Activated CD4-positive, alpha-beta T cell treated with anti-CD3 and anti-CD28 coated beads for 36 hours (primary cell): ENCODE measurements around the gene RPH3AL. TPM values are rescaled to one million over a fixed set of nuclear protein-coding genes. Genes with fewer than 3 reads are reported as not detected.
"Not testable (repeated sequence)": the region's sequence is repeated elsewhere in the genome, so short reads cannot be mapped to it uniquely, and the experiment has no call there.

ENCODE experiments used
- ATAC-seq: fragments of 200-7000 bp; cut with Tn5 transposase; one replicate; pipeline ENCODE4 v1.10.0; 2021; ENCODE audit warnings: mild to moderate bottlenecking, moderate library complexity
- CTCF ChIA-PET: fragments of 350-600 bp; sonication (Branson Sonifier 250); formaldehyde crosslinking; loops from one replicate; lab custom pipeline; 2021; ENCODE audit warnings: antibody characterized with exemption; lab: Charles Lee
- POLR2A ChIA-PET: fragments of 350-600 bp; sonication (Branson Sonifier 250); formaldehyde crosslinking; loops from one replicate; lab custom pipeline; 2021; ENCODE audit warnings: antibody characterized with exemption, inconsistent platforms; lab: Charles Lee
- DNase-seq: peaks from one replicate; pipeline ENCODE4 v3.0.0-alpha.2; 2020
- H3K27ac Mint-ChIP-seq: one replicate; pipeline ENCODE4 v1.8.0; 2021; ENCODE audit warnings: mixed read lengths
- H3K27me3 Mint-ChIP-seq: one replicate; pipeline ENCODE4 v1.8.0; 2021; ENCODE audit warnings: mixed read lengths
- H3K36me3 Mint-ChIP-seq: one replicate; pipeline ENCODE4 v1.8.0; 2021; ENCODE audit warnings: low read depth, mixed read lengths
- H3K4me1 Mint-ChIP-seq: one replicate; pipeline ENCODE4 v1.8.0; 2021; ENCODE audit warnings: mixed read lengths
- H3K4me3 Mint-ChIP-seq: one replicate; pipeline ENCODE4 v1.8.0; 2021; ENCODE audit warnings: mild to moderate bottlenecking, moderate library complexity, mixed read lengths
- H3K9me3 Mint-ChIP-seq: one replicate; pipeline ENCODE4 v1.8.0; 2021; ENCODE audit warnings: low read depth, mixed read lengths
- intact Hi-C, 2 experiments: fragments of 100-400 bp; cut with DNase I in 1 of 2; cut with micrococcal nuclease in 1 of 2; formaldehyde crosslinking; loops; one replicate each; pipeline versions ENCODE4 v1.14.2 to v1.15.1; 2022 to 2024; cut with DNase I, micrococcal nuclease
- total RNA-seq, 2 experiments: library from RNA; stranded (reverse); gene quantifications; one replicate each; pipeline ENCODE4 v1.2.3, GENCODE V29; 2021

RPH3AL gene
- total RNA-seq, 2 experiments from 2014 or later = 1.4 to 2.0 TPM

- intact Hi-C loops = loop anchor here in 1 of 2 experiments (10.0 kb wide), 1 partner anchor 325 kb away; no protein-coding TSS in a partner anchor
- DNase-seq (peak; percentile 22), ATAC-seq (peak; percentile 49)
- Mint-ChIP-seq H3K36me3 (no peaks in the 10 kb centered on the region), H3K4me1 (peaks cover 3% of the 10 kb centered on the region), H3K9me3 (no peaks in the 10 kb centered on the region), H3K27ac (no peak overlapping the region), H3K27me3 (peaks cover 6% of the 10 kb centered on the region), H3K4me3 (no peak overlapping the region)
- CTCF ChIA-PET = no interaction called here
- POLR2A ChIA-PET = no interaction called here
Observed at GRCh38 chr17:379531-380465, 27.2 kb upstream of the RPH3AL start.

GRCh38 chr17:378068-378467 is 25.5 kb upstream of the RPH3AL start:
- no peaks in the 10 kb centered on the region for H3K9me3 Mint-ChIP-seq
- intact Hi-C loops = no loop called here
- no peak overlapping the region for H3K4me3 Mint-ChIP-seq
- H3K36me3 Mint-ChIP-seq = no peaks in the 10 kb centered on the region
- H3K27me3 Mint-ChIP-seq = no peaks in the 10 kb centered on the region
- POLR2A ChIA-PET = no interaction called here
- DNase-seq = no peak
- no peak overlapping the region for H3K27ac Mint-ChIP-seq
- CTCF ChIA-PET = no interaction called here
- ATAC-seq = no peak
- no peaks in the 10 kb centered on the region for H3K4me1 Mint-ChIP-seq

- Mint-ChIP-seq H3K27me3 (no peaks in the 10 kb centered on the region), H3K4me3 (no peak overlapping the region), H3K9me3 (no peaks in the 10 kb centered on the region), H3K36me3 (no peaks in the 10 kb centered on the region), H3K27ac (no peak overlapping the region), H3K4me1 (no peaks in the 10 kb centered on the region)
- DNase-seq = no peak
- ChIA-PET CTCF (interaction anchor here (0.7 kb wide), 1 partner anchor 225 kb away, joined by 4 read pairs; no protein-coding TSS in a partner anchor), POLR2A (no interaction called here)
- intact Hi-C loops = no loop called here
- no peak for ATAC-seq
Observed at GRCh38 chr17:376936-377863, 24.6 kb upstream of the RPH3AL start.

GRCh38 chr17:373613-374230 is 21.1 kb upstream of the RPH3AL start:
- no peak for ATAC-seq
- Mint-ChIP-seq H3K4me3 (no peak overlapping the region), H3K36me3 (peaks cover 3% of the 10 kb centered on the region), H3K27me3 (no peaks in the 10 kb centered on the region), H3K27ac (no peak overlapping the region), H3K4me1 (no peaks in the 10 kb centered on the region), H3K9me3 (no peaks in the 10 kb centered on the region)
- DNase-seq = no peak
- ChIA-PET POLR2A (no interaction called here), CTCF (interaction anchor here (0.9 kb wide), 1 partner anchor 122 kb away, joined by 3 read pairs; no protein-coding TSS in a partner anchor)
- intact Hi-C loops = no loop called here

- no peak overlapping the region for H3K27ac Mint-ChIP-seq
- ChIA-PET POLR2A (no interaction called here), CTCF (interaction anchor here (0.7 kb wide), 1 partner anchor 83 kb away, joined by 3 read pairs; no protein-coding TSS in a partner anchor)
Observed at GRCh38 chr17:372157-373152, 19.8 kb upstream of the RPH3AL start.

GRCh38 chr17:371583-371982 is 19.0 kb upstream of the RPH3AL start:
- intact Hi-C loops = no loop called here
- no peak overlapping the region for H3K4me3 Mint-ChIP-seq
- H3K36me3 Mint-ChIP-seq = peaks cover 3% of the 10 kb centered on the region
- H3K9me3 Mint-ChIP-seq = peaks cover 5% of the 10 kb centered on the region
- no peaks in the 10 kb centered on the region for H3K4me1 Mint-ChIP-seq
- ChIA-PET POLR2A (no interaction called here), CTCF (no interaction called here)
- no peak overlapping the region for H3K27ac Mint-ChIP-seq
- ATAC-seq (no peak), DNase-seq (no peak)
- H3K27me3 Mint-ChIP-seq = no peaks in the 10 kb centered on the region

More at GRCh38 chr17:372157-373152, 19.8 kb upstream of the RPH3AL start:
- H3K4me3 Mint-ChIP-seq = no peak overlapping the region
- H3K9me3 Mint-ChIP-seq = peaks cover 5% of the 10 kb centered on the region
- no peaks in the 10 kb centered on the region for H3K4me1 Mint-ChIP-seq
- peaks cover 3% of the 10 kb centered on the region for H3K36me3 Mint-ChIP-seq
- DNase-seq = no peak
- no peak for ATAC-seq
- no peaks in the 10 kb centered on the region for H3K27me3 Mint-ChIP-seq
- intact Hi-C loops = no loop called here

- H3K27ac Mint-ChIP-seq, H3K9me3 Mint-ChIP-seq, CTCF ChIA-PET, H3K27me3 Mint-ChIP-seq, H3K4me1 Mint-ChIP-seq, intact Hi-C loops, ATAC-seq, H3K4me3 Mint-ChIP-seq, H3K36me3 Mint-ChIP-seq, DNase-seq, POLR2A ChIA-PET: not testable (repeated sequence)
Observed at GRCh38 chr17:367656-368055, 15.0 kb upstream of the RPH3AL start.

GRCh38 chr17:366657-367615 is 14.3 kb upstream of the RPH3AL start:
- H3K4me3 Mint-ChIP-seq, ATAC-seq, H3K9me3 Mint-ChIP-seq, H3K4me1 Mint-ChIP-seq, H3K27me3 Mint-ChIP-seq, H3K36me3 Mint-ChIP-seq, intact Hi-C loops, H3K27ac Mint-ChIP-seq, POLR2A ChIA-PET, DNase-seq, CTCF ChIA-PET: not testable (repeated sequence)

GRCh38 chr17:364766-365165 is 12.2 kb upstream of the RPH3AL start:
- ChIA-PET CTCF (no interaction called here), POLR2A (interaction anchor here (0.6 kb wide), 1 partner anchor 101 kb away, joined by 3 read pairs; no protein-coding TSS in a partner anchor)
- no peak overlapping the region for H3K4me3 Mint-ChIP-seq
- H3K36me3 Mint-ChIP-seq = peaks cover 3% of the 10 kb centered on the region
- ATAC-seq = no peak
- no peaks in the 10 kb centered on the region for H3K4me1 Mint-ChIP-seq
- intact Hi-C loops = no loop called here
- H3K27me3 Mint-ChIP-seq = no peaks in the 10 kb centered on the region
- H3K9me3 Mint-ChIP-seq = peaks cover 5% of the 10 kb centered on the region
- H3K27ac Mint-ChIP-seq = no peak overlapping the region
- DNase-seq = no peak
